Liver (tissue), 9 donors: ENCODE results near the gene RGL2. TPM values are rescaled to one million over a fixed set of nuclear protein-coding genes. Genes with fewer than 3 reads are reported as not detected.

Source experiments
- DNase-seq: peaks from one replicate; pipeline ENCODE4 v3.0.0-alpha.2; 2017; ENCODE audit warnings: low spot score
- H3K27ac ChIP-seq, 2 donors: one replicate each; pipeline ENCODE4 v1.7.0; 2013; ENCODE audit warnings: inconsistent platforms in 2 of 2, low read length in 2 of 2, control low read depth in 1 of 2, low read depth in 1 of 2, mild to moderate bottlenecking in 1 of 2
- H3K27me3 ChIP-seq, 4 donors: one replicate each; pipeline versions ENCODE4 v1.6.1 to v1.7.0; 2013; ENCODE audit warnings: low read length in 3 of 4, inconsistent platforms in 1 of 4, mild to moderate bottlenecking in 1 of 4, moderate library complexity in 1 of 4; ENCODE audit not compliant: control insufficient read depth in 4 of 4, insufficient read depth in 4 of 4
- H3K36me3 ChIP-seq, 4 donors: one replicate each; pipeline versions ENCODE4 v1.6.1 to v1.7.0; 2013; ENCODE audit warnings: low read length in 3 of 4, mild to moderate bottlenecking in 3 of 4, low read depth in 1 of 4, moderate library complexity in 1 of 4; ENCODE audit not compliant: control insufficient read depth in 4 of 4, insufficient read depth in 3 of 4
- H3K4me1 ChIP-seq, 4 donors: one replicate each; pipeline versions ENCODE4 v1.6.1 to v1.7.0; 2013; ENCODE audit warnings: low read length in 3 of 4, mild to moderate bottlenecking in 3 of 4, moderate library complexity in 1 of 4; ENCODE audit not compliant: control insufficient read depth in 4 of 4, insufficient read depth in 4 of 4
- H3K4me3 ChIP-seq, 3 donors: one replicate each; pipeline versions ENCODE4 v1.6.1 to v1.7.0; 2013; ENCODE audit warnings: low read length in 3 of 3, control low read depth in 1 of 3, low read depth in 1 of 3, mild to moderate bottlenecking in 1 of 3
- H3K9ac ChIP-seq, 2 donors: one replicate each; pipeline ENCODE4 v1.7.0; 2013; ENCODE audit warnings: low read length in 2 of 2, mild to moderate bottlenecking in 2 of 2, moderate library complexity in 2 of 2, control low read depth in 1 of 2, low read depth in 1 of 2
- H3K9me3 ChIP-seq, 4 donors: one replicate each; pipeline versions ENCODE4 v1.6.1 to v1.7.0; 2013; ENCODE audit warnings: low read length in 3 of 4; ENCODE audit not compliant: control insufficient read depth in 4 of 4
- ATF3 ChIP-seq: IDR thresholded peaks from 2 replicates; pipeline ENCODE4 v1.6.1; 2016; ENCODE audit warnings: antibody characterized with exemption
- CTCF ChIP-seq: fragments of 150-350 bp; IDR thresholded peaks from 2 replicates; pipeline ENCODE4 v1.5.1; 2017; ENCODE audit warnings: improper control_type of control experiment, low read depth, low read length; ENCODE audit not compliant: missing input control
- EGR1 ChIP-seq, 2 donors: IDR thresholded peaks; 2 replicates each; pipeline ENCODE4 v1.6.1; 2016 to 2018; ENCODE audit warnings: antibody characterized with exemption in 2 of 2, low read depth in 2 of 2
- FOXA1 ChIP-seq: IDR thresholded peaks from 2 replicates; pipeline ENCODE4 v1.6.1; 2016; ENCODE audit warnings: antibody characterized with exemption
- FOXA2 ChIP-seq: IDR thresholded peaks from 2 replicates; pipeline ENCODE4 v1.6.1; 2016; ENCODE audit warnings: antibody characterized with exemption
- GABPA ChIP-seq, 2 donors: IDR thresholded peaks in 1 of 2; conservative IDR thresholded peaks in 1 of 2; 2 replicates each; pipeline ENCODE4 v1.6.1; 2016; ENCODE audit warnings: antibody characterized with exemption in 2 of 2, mild to moderate bottlenecking in 1 of 2, moderate library complexity in 1 of 2
- HNF4A ChIP-seq, 2 donors: conservative IDR thresholded peaks; 2 replicates each; pipeline ENCODE4 v1.6.1; 2016; ENCODE audit warnings: antibody characterized with exemption in 2 of 2, mild to moderate bottlenecking in 2 of 2
- HNF4G ChIP-seq: IDR thresholded peaks from 2 replicates; pipeline ENCODE4 v1.6.1; 2016; ENCODE audit warnings: antibody characterized with exemption
- JUND ChIP-seq, 2 donors: IDR thresholded peaks; 2 replicates each; pipeline ENCODE4 v1.6.1; 2016; ENCODE audit warnings: antibody characterized with exemption in 2 of 2
- NR2F2 ChIP-seq: IDR thresholded peaks from 2 replicates; pipeline ENCODE4 v1.6.1; 2016; ENCODE audit warnings: antibody characterized with exemption
- RAD21 ChIP-seq, 2 donors: IDR thresholded peaks; 2 replicates each; pipeline ENCODE4 v1.6.1; 2016; ENCODE audit warnings: antibody characterized with exemption in 2 of 2, mild to moderate bottlenecking in 2 of 2
- REST ChIP-seq: IDR thresholded peaks from 2 replicates; pipeline ENCODE4 v1.6.1; 2016; ENCODE audit warnings: antibody characterized with exemption, mild to moderate bottlenecking
- RXRA ChIP-seq, 2 donors: IDR thresholded peaks; 2 replicates each; pipeline ENCODE4 v1.6.1; 2017 to 2018; ENCODE audit warnings: antibody characterized with exemption in 2 of 2, mild to moderate bottlenecking in 1 of 2
- SP1 ChIP-seq: IDR thresholded peaks from 2 replicates; pipeline ENCODE4 v1.6.1; 2018; ENCODE audit warnings: antibody characterized with exemption, mild to moderate bottlenecking
- TAF1 ChIP-seq: conservative IDR thresholded peaks from 2 replicates; pipeline ENCODE4 v1.6.1; 2016; ENCODE audit warnings: antibody characterized with exemption, mild to moderate bottlenecking
- YY1 ChIP-seq: IDR thresholded peaks from 2 replicates; pipeline ENCODE4 v1.6.1; 2016; ENCODE audit warnings: antibody characterized with exemption, mild to moderate bottlenecking
- ZBTB33 ChIP-seq: IDR thresholded peaks from 2 replicates; pipeline ENCODE4 v1.6.1; 2016; ENCODE audit warnings: antibody characterized with exemption
- WGBS: extraction: QIAGEN DNeasy Blood & Tissue Kit; methylation state at CpG from one replicate; pipeline ENCODE4 v1.1.7; 2013; 5-methylcytosine and 5-hydroxymethylcytosine counted together
- polyA plus RNA-seq, 2 donors: library from polyadenylated mRNA; stranded (reverse) in 1 of 2; unstranded in 1 of 2; fragments of 200-250 nt in 1 of 2; fragments of >200 nt in 1 of 2; fragmentation: Nextera tagmentation in 1 of 2; extraction: Ambion mirVana in 1 of 2; gene quantifications; one replicate each; pipeline versions ENCODE4 v1.2.1 to v1.2.3, GENCODE V29; 2013 to 2015
- total RNA-seq, 2 donors: library from RNA; depleted of rRNA; stranded (reverse); fragments of >200 nt; gene quantifications; one replicate each; pipeline ENCODE4 v1.2.3, GENCODE V29; 2014
- donor health status: healthy.
- donor health status: healthy.
- donor health status: healthy.
- donor health status: healthy.
- donor health status: healthy.

Gene RGL2
- total and polyA plus RNA-seq, 4 donors: 16.7 to 22.8 (median 17.3) TPM

GRCh38 chr6:33271468-33272274 lies 27.1 kb downstream of the RGL2 start, which contains the start of the genes RPS18 and VPS52 (continued):
- TF ChIP-seq ZBTB33 (peak; percentile 51), HNF4G (no peak), EGR1 (IDR thresholded peaks at IDR 0.05; ENCODE audit: low read depth in 2 of 2) (peak; percentile 57 to 70), YY1 (peak; percentile 99), JUND (IDR thresholded peaks at IDR 0.05) (no peak), RXRA (IDR thresholded peaks at IDR 0.05) (peak in 1 of 2 donors; percentile 45), RAD21 (IDR thresholded peaks at IDR 0.05) (peak in 1 of 2 donors; percentile 23)

- H3K4me1 ChIP-seq: peaks cover 9 to 42% (median 34%) of the 10 kb centered on the region in 4 donors
- H3K4me3 ChIP-seq: peak overlapping the region; percentile 64 to 97 (median 96)
- H3K36me3 ChIP-seq: peaks cover 3 to 53% (median 36%) of the 10 kb centered on the region in 4 donors
- TF ChIP-seq EGR1 (IDR thresholded peaks at IDR 0.05; ENCODE audit: low read depth in 2 of 2): no peak
- no peak for TF ChIP-seq JUND (IDR thresholded peaks at IDR 0.05)
- no peak for TF ChIP-seq HNF4A (conservative IDR thresholded peaks at IDR 0.05)
- TF ChIP-seq RXRA (IDR thresholded peaks at IDR 0.05): no peak
- no peak for TF ChIP-seq GABPA (IDR thresholded peaks at IDR 0.05 in 1 of 2, conservative IDR thresholded peaks at IDR 0.05 in 1 of 2)
- TF ChIP-seq REST: no peak
- no peak for TF ChIP-seq FOXA1
- TF ChIP-seq TAF1: no peak
- 4% methylated on average over 7 of the region's 7 CpGs for whole genome bisulfite sequencing
- DNase-seq: no peak
- H3K27ac ChIP-seq: peak overlapping the region; percentile 83 to 87
- peak overlapping the region; percentile 97 to 98 for H3K9ac ChIP-seq
- H3K27me3 ChIP-seq: no peaks in the 10 kb centered on the region
- no peaks in the 10 kb centered on the region for H3K9me3 ChIP-seq
Measured at GRCh38 chr6:33271117-33271467, 27.6 kb downstream of the RGL2 start.

- no peaks in the 10 kb centered on the region for H3K9me3 ChIP-seq
- no peak overlapping the region for H3K27ac ChIP-seq
- H3K27me3 ChIP-seq: no peaks in the 10 kb centered on the region
- H3K4me3 ChIP-seq: no peak overlapping the region
- no peak overlapping the region for H3K9ac ChIP-seq
- no peaks in the 10 kb centered on the region for H3K4me1 ChIP-seq
- peaks cover 7 to 70% (median 58%) of the 10 kb centered on the region in 4 donors for H3K36me3 ChIP-seq
- WGBS: 83% methylated on average over 7 of the region's 7 CpGs
- no peak for DNase-seq
- TF ChIP-seq GABPA (IDR thresholded peaks at IDR 0.05 in 1 of 2, conservative IDR thresholded peaks at IDR 0.05 in 1 of 2) (no peak), HNF4A (conservative IDR thresholded peaks at IDR 0.05) (no peak), ATF3 (no peak), FOXA2 (no peak), EGR1 (IDR thresholded peaks at IDR 0.05; ENCODE audit: low read depth in 2 of 2) (no peak), REST (no peak), RAD21 (IDR thresholded peaks at IDR 0.05) (no peak), RXRA (IDR thresholded peaks at IDR 0.05) (no peak), SP1 (no peak), HNF4G (no peak), YY1 (no peak), CTCF (no peak), FOXA1 (no peak), TAF1 (no peak), NR2F2 (no peak)
Measured at GRCh38 chr6:33264015-33264414, 34.7 kb downstream of the RGL2 start.
